ENCODE results near the gene DENND4A.
A peak's percentile ranks its signal among the peaks of the same experiment; 100 is the strongest.
"Not testable (repeated sequence)": the region's sequence is repeated elsewhere in the genome, so short reads cannot be mapped to it uniquely, and the experiment has no call there.

The DENND4A gene

GRCh38 chr15:65632780-65633375, 159.2 kb downstream of the DENND4A start:
- no peak for DNase-seq (ENCODE audit: low read depth in 2 of 2)

GRCh38 chr15:65631503-65631902, 160.6 kb downstream of the DENND4A start:
- no peak for DNase-seq (ENCODE audit: low read depth in 2 of 2)

GRCh38 chr15:65630760-65631159, 161.3 kb downstream of the DENND4A start:
- no peak for DNase-seq (ENCODE audit: low read depth in 2 of 2)

- no peak for DNase-seq (ENCODE audit: low read depth in 2 of 2)
Measured at GRCh38 chr15:65629548-65629947, 162.5 kb downstream of the DENND4A start.

GRCh38 chr15:65626856-65627255, 165.2 kb downstream of the DENND4A start:
- no peak for DNase-seq (ENCODE audit: low read depth in 2 of 2)

- DNase-seq (ENCODE audit: low read depth in 2 of 2) = no peak
Measured at GRCh38 chr15:65623103-65623502, 169.0 kb downstream of the DENND4A start.

- DNase-seq (ENCODE audit: low read depth in 2 of 2) = no peak
Measured at GRCh38 chr15:65621638-65622037, 170.5 kb downstream of the DENND4A start, which contains the start of gene SLC24A1. Gene SLC24A1, plus strand, starts transcription at chr15:65621938. Its CDS starts 2,143 bp downstream, at chr15:65624081.

- DNase-seq (ENCODE audit: low read depth in 2 of 2) = no peak
Measured at GRCh38 chr15:65620833-65621232, 171.3 kb downstream of the DENND4A start.

GRCh38 chr15:65619626-65620290, 172.3 kb downstream of the DENND4A start:
- DNase-seq (ENCODE audit: low read depth in 2 of 2) = no peak

GRCh38 chr15:65618560-65619109, 173.5 kb downstream of the DENND4A start:
- no peak for DNase-seq (ENCODE audit: low read depth in 2 of 2)

- DNase-seq (ENCODE audit: low read depth in 2 of 2) = not testable (repeated sequence)
Measured at GRCh38 chr15:65615887-65616286, 176.2 kb downstream of the DENND4A start.

GRCh38 chr15:65612949-65613744, 178.9 kb downstream of the DENND4A start:
- no peak for DNase-seq (ENCODE audit: low read depth in 2 of 2)

GRCh38 chr15:65612616-65612946, 179.5 kb downstream of the DENND4A start:
- no peak for DNase-seq (ENCODE audit: low read depth in 2 of 2)

- no peak for DNase-seq (ENCODE audit: low read depth in 2 of 2)
Measured at GRCh38 chr15:65611888-65612615, 180.0 kb downstream of the DENND4A start.

GRCh38 chr15:65610871-65611718, 181.0 kb downstream of the DENND4A start, which contains the start of gene INTS14:
Gene INTS14, minus strand, starts transcription at chr15:65611131. Its CDS starts 3,751 bp downstream, at chr15:65607380.
- peak; percentile 91 to 98 for DNase-seq (ENCODE audit: low read depth in 2 of 2)
